ENCODE results near the gene ITGBL1. TPM values are rescaled to one million over a fixed set of nuclear protein-coding genes. Genes with fewer than 3 reads are reported as not detected.

Gene ITGBL1
- total RNA-seq, 4 donors from 2014 or later: 7.7 to 10.4 (median 9.2) TPM

DNA sequence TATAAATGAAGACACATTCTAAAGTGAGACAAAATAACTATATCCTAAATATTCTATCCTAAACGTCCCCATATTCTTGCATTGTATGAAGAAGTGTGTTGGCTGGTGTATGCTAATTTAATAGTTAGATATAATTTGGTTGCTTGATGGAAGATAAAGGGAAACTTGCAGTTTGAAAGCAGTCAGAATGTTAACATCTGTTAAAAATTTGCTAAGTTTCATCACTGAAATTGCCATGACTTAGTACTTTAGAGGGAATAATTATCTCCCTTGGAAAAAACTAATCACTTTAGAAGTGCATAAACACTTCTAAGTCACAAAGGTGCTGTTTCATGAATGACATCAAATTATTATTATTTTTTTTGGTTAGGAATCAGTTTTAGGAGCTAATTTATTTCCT, 61.6 kb downstream of the ITGBL1 start:
- Histone ChIP-seq H3K4me3 (no peak overlapping the region), H3K4me1 (no peaks in the 10 kb centered on the region), H3K27ac (no peak overlapping the region), H3K27me3 (no peaks in the 10 kb centered on the region), H3K36me3 (no peaks in the 10 kb centered on the region), H3K9me3 (no peaks in the 10 kb centered on the region)
- DNase-seq (ENCODE audit: low spot score in 2 of 2): no peak
- 26% methylated on average over 1 of the region's 1 CpG for WGBS
- TF ChIP-seq POLR2AphosphoS5 (IDR thresholded peaks at IDR 0.05): no peak
- no peak for TF ChIP-seq POLR2A (IDR thresholded peaks at IDR 0.05)
- TF ChIP-seq EP300 (IDR thresholded peaks at IDR 0.05): no peak
- TF ChIP-seq CTCF (IDR thresholded peaks at IDR 0.05): no peak

DNA sequence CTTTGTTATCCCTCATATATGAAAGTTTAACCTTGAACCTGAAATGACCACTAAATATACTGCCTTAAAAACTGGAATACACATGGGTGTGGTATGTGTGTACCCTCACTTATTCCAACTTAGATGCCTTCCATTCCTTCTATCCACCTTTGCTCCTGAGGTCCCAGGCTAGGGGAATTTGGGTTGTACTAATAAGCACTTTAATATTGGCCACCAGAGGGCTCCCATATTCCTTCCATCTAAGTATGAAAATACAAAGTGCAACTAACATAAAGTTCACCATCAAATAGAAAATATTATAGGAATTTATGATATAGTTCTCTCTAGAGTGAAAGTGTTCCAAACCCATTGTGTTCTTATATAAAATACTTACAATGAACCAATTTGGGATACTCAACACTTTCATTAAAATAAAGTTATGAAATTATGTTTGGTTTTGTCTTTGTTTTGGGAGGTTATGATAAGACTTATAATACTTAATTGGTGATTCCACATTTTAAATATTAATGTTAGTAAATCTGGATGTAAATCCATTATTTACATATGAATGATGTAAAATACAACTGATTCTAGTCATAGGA, 62.3 kb downstream of the ITGBL1 start:
- no peaks in the 10 kb centered on the region for H3K36me3 ChIP-seq
- no peaks in the 10 kb centered on the region for H3K9me3 ChIP-seq
- no peak overlapping the region for H3K4me3 ChIP-seq
- DNase-seq (ENCODE audit: low spot score in 2 of 2): no peak
- H3K4me1 ChIP-seq: no peaks in the 10 kb centered on the region
- TF ChIP-seq CTCF (IDR thresholded peaks at IDR 0.05) (peak; percentile 30 to 38), POLR2AphosphoS5 (IDR thresholded peaks at IDR 0.05) (no peak)
- H3K27ac ChIP-seq: no peak overlapping the region
- H3K27me3 ChIP-seq: no peaks in the 10 kb centered on the region

DNA sequence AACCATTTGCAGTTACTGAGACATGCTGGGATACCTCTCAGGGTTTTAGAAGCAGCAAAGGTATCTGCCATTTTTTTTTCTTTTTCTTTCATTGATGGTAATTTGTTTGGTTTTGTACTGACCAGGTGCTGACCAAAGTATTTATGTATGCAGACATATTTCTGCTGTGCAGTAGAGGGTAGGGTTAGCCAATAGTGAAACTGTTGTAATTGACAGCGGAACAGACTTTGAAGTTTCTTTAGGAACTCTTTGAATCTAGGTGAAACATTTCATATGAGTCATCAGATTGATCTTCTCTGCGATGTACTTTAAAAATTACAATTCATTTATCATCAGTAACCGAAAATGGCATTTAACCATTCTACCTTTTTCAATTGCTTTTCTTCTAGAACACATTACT, 63.0 kb downstream of the ITGBL1 start:
- WGBS: 80% methylated on average over 3 of the region's 3 CpGs
- Histone ChIP-seq H3K4me1 (no peaks in the 10 kb centered on the region), H3K36me3 (no peaks in the 10 kb centered on the region), H3K27me3 (no peaks in the 10 kb centered on the region), H3K4me3 (no peak overlapping the region), H3K9me3 (no peaks in the 10 kb centered on the region), H3K27ac (no peak overlapping the region)
- TF ChIP-seq EP300 (IDR thresholded peaks at IDR 0.05) (no peak), POLR2A (IDR thresholded peaks at IDR 0.05) (no peak), CTCF (IDR thresholded peaks at IDR 0.05) (no peak), POLR2AphosphoS5 (IDR thresholded peaks at IDR 0.05) (no peak)
- DNase-seq (ENCODE audit: low spot score in 2 of 2): no peak

DNA sequence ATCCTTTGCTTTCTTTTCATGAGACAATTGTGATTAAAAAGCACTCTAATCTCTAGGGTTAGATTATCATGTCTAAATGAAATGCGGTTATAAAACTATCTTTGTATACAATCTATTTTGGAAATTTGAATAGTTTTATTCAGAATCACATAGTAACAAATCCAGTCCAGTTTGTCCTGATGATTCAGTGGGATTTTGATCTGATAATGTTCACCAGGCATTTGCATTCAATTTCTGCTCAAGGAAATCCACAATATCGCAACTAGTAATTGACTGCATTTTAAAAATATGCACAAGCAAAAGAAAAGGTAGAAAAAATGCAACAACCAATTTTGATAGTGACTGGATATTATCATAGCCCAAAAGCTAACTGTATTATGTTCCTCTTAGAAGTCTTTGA, 63.8 kb downstream of the ITGBL1 start:
- Histone ChIP-seq H3K9me3 (no peaks in the 10 kb centered on the region), H3K4me1 (no peaks in the 10 kb centered on the region), H3K36me3 (no peaks in the 10 kb centered on the region), H3K27me3 (no peaks in the 10 kb centered on the region), H3K27ac (no peak overlapping the region), H3K4me3 (no peak overlapping the region)
- no peak for TF ChIP-seq EP300 (IDR thresholded peaks at IDR 0.05)
- TF ChIP-seq POLR2AphosphoS5 (IDR thresholded peaks at IDR 0.05): no peak
- DNase-seq (ENCODE audit: low spot score in 2 of 2): no peak
- 84% methylated on average over 2 of the region's 2 CpGs for WGBS

GRCh38 chr13:101520672-101521071, 68.2 kb downstream of the ITGBL1 start:
- TF ChIP-seq CTCF (IDR thresholded peaks at IDR 0.05) (no peak), EP300 (IDR thresholded peaks at IDR 0.05) (no peak), POLR2AphosphoS5 (IDR thresholded peaks at IDR 0.05) (no peak), POLR2A (IDR thresholded peaks at IDR 0.05) (no peak)
- 85% methylated on average over 4 of the region's 4 CpGs for WGBS
- DNase-seq (ENCODE audit: low spot score in 2 of 2): no peak
- no peak overlapping the region for H3K27ac ChIP-seq
- H3K36me3 ChIP-seq: no peaks in the 10 kb centered on the region
- H3K4me3 ChIP-seq: no peak overlapping the region
- no peaks in the 10 kb centered on the region for H3K9me3 ChIP-seq
- H3K27me3 ChIP-seq: no peaks in the 10 kb centered on the region
- no peaks in the 10 kb centered on the region for H3K4me1 ChIP-seq

DNA sequence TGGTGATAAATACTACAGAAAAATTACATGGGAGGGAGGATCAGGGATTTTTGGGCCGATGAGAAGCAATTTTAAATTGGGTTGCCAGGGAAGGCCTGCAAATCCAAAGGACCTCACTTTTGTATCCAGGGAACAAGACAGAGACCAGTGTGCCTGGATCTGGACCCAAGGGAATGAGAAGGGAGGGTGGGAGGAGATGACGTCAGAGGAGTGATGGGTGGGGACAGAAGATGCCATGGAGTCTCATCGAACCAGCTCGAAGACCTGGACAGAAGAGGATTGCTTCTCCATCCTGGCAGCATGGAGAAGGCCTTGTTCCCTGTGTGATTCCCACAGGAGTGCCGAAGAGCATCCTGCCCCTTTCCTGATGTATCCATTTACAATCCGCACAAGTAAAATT, 68.9 kb downstream of the ITGBL1 start:
- TF ChIP-seq POLR2AphosphoS5 (IDR thresholded peaks at IDR 0.05): no peak
- TF ChIP-seq EP300 (IDR thresholded peaks at IDR 0.05): no peak
- no peak for TF ChIP-seq POLR2A (IDR thresholded peaks at IDR 0.05)
- TF ChIP-seq CTCF (IDR thresholded peaks at IDR 0.05): no peak
- Histone ChIP-seq H3K27me3 (no peaks in the 10 kb centered on the region), H3K4me3 (no peak overlapping the region), H3K27ac (no peak overlapping the region), H3K9me3 (no peaks in the 10 kb centered on the region), H3K4me1 (no peaks in the 10 kb centered on the region), H3K36me3 (no peaks in the 10 kb centered on the region)
- WGBS: 82% methylated on average over 6 of the region's 6 CpGs
- DNase-seq (ENCODE audit: low spot score in 2 of 2): no peak

Measured in suprapubic skin (tissue), 4 donors.